ENCODE measurements around the gene SIRPG.
"Not testable (repeated sequence)": the region's sequence is repeated elsewhere in the genome, so short reads cannot be mapped to it uniquely, and the experiment has no call there.

Gene SIRPG

DNA sequence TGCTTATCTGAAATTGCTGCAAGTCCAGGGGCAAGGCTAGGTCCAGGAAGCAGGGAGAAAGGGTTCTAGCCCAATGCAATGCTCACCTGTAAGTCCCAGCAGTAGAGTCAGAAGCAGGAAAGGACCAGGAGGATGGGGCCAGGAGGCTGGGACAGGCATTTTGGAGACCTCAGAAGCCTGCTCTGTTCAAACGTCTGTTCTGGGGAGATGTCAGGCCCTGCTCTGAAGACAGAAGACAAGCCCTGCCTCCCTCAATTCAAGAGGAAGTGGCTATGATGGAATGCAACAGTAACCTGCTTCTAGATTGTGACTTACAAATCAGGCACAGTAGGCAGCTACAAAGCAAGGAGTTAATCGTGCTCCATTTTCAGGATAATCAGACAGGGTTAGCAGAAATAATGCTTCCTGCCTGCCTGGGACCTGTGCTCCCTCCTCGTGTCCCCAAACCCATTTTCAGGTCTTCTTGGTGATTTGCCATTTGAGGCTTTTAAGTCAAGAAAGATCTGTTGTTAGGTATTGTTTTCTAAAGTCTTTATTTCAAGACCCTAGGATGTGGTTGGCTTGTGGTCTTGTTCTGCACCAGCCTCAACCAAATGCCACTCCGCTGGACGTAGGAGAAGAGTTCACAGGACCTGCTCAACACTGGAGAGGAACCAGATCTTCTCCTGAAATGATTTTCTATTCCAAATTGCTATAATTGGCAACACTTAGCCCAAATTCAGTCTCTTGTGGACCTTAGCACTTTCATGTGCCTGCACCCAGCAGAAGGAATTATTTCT, at the start of gene SIRPG:
Gene SIRPG (minus strand): TSS at position 224 of the 779 bp plus-strand sequence. CDS start 65 bp downstream, at position 159.
- no peak for DNase-seq (ENCODE audit: low read depth)

GRCh38 chr20:1706887-1707286, 49.3 kb upstream of the SIRPG start:
- not testable (repeated sequence) for DNase-seq (ENCODE audit: low read depth)

- no peak for DNase-seq (ENCODE audit: low read depth)
Measured at GRCh38 chr20:1706079-1706478, 48.5 kb upstream of the SIRPG start.

DNA sequence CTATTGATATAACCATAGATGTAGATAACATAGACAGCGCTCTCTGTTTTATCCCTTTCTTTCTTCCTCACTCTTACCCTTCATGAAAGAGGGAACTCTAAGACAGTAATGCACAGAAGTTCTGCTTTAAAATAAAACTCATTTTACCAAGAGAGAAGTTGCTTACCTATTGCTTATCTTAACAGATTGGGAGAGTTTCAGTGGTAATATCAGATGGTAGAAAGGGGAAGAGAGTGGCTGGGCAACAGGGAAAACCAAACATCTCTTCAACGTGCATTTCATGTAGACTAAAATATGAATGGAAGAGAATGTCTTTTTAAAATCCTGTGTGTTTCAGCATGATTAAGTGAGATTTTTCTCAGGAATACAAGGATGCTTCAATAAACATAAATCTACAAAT, 45.3 kb upstream of the SIRPG start:
- no peak for DNase-seq (ENCODE audit: low read depth)

DNA sequence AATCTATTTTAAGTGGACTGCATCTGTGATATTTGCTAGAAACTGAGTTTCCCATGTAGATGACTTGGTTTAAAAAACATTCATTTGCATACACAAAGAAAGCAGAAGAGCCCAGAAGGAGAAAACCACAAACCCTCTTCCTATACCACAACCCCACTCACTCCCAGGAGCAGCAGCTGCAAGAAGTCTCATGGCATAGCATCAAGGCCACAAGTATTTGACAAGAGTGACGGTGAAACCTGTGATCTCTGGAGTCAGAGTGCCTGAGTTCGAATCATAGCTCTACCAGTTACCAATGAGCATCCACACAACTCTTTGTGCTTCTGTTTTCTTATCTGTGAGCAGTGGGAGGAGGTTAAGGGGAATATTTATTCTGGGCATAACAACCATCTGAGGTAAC, 44.7 kb upstream of the SIRPG start:
- peak; percentile 9 for DNase-seq (ENCODE audit: low read depth)

DNA sequence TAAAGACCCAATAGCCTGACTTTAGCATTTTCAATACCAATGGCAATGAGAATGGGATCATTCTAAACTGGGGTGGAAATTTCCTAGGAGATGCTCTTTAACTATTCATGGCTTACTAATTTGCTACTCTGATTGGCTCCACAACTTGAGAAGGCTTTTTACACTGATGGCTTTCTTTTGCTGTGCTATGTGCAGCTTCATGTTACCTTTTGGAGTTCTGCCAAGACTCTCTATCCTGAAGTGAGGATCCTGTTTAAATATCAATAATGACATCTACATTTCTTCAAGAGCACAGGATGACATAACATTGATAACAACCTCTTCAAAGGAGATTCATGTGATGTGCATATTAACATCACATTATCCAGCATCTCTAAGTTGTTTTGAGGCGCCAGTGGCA, 43.4 kb upstream of the SIRPG start:
- DNase-seq (ENCODE audit: low read depth) = no peak

DNA sequence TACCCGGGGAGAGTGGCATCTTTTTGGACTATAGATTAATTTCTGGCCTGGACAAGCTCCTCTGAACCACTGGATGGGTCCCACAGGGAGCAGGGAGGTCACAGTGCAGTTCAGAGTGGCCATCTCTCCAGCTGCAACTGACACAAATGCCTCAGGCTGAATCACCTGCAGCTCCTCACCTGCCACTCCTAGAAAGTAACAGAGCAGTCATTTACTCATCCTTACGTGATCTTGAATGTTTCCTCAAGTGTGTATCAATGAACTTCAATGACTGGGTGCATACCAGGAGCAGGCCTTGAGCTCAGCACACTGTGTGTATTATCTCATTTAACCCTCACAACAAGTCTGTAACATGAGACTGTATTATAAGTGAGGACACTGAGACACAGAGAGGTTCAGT, 40.0 kb upstream of the SIRPG start:
- DNase-seq (ENCODE audit: low read depth) = no peak

GRCh38 chr20:1696521-1697209, 39.1 kb upstream of the SIRPG start:
- no peak for DNase-seq (ENCODE audit: low read depth)

DNA sequence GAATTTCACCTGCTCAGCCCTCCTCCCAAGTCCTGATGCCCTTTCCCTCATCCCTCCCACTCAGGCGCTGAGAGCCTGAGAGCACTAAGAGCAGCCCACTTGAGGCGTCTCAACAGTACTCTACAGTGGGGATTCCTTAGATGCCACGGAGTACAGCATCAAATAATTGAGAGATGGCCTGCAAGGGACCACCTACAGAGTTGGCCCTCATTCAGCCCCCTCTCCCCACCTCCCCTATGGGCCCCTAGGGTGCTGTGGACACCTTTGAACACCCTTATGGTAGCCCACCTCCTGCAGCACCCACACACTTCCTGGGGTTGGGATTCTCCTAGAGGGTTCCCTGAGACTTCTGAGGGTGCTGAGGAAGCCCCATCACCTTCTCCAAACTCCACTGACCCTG, 37.1 kb upstream of the SIRPG start:
- DNase-seq (ENCODE audit: low read depth) = no peak

DNA sequence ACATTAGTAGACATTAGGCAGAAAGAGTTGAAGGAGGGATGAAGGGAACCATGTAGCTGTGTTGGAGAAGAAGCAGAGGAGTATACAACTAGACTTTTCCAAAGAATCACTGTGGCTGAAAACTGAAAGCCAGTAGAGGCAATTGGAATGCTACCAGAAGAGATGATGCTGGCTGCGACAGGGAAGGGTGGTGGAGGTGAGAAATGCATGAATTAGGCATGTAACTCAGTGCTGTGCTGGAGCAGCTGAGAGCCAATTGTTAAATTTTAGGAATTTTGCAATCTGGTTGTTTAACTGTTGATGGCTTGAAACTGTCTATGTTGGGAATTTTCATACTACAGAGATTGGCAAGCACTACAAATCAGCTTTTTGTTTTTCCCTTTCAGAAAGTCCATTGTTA, 35.8 kb upstream of the SIRPG start:
- DNase-seq (ENCODE audit: low read depth) = no peak

- DNase-seq (ENCODE audit: low read depth) = no peak
Measured at GRCh38 chr20:1689721-1690120, 32.1 kb upstream of the SIRPG start.

DNA sequence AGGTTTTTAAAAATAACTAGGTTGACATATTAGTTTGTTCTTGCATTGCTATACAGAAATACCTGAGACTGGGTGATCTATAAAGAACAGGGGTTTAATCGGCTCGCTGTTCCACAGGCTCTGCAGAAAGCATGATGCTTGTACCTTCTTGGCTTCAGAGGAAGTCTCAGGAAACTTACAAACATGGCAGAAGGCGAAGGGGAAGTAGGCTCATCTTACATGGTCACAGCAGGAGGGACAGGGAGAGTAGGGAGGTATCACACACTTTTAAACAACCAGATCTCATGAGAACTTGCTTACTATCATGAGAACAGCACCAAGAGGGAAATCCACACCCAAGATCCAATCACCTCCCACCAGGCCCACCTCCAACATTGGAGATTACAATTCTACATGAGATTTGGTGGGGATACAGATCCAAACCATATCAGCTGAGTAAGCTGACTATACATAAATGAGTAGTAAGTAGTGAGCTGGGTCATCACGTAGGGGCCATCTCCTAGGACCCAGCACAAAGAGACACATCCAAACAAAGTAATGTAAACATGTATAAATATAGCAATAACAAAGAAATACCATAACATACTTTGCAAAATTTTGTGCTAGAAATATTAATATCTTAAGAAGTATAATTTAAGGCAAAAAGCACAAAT, 31.4 kb upstream of the SIRPG start:
- no peak for DNase-seq (ENCODE audit: low read depth)

- no peak for DNase-seq (ENCODE audit: low read depth)
Measured at GRCh38 chr20:1687053-1687452, 29.5 kb upstream of the SIRPG start.

DNA sequence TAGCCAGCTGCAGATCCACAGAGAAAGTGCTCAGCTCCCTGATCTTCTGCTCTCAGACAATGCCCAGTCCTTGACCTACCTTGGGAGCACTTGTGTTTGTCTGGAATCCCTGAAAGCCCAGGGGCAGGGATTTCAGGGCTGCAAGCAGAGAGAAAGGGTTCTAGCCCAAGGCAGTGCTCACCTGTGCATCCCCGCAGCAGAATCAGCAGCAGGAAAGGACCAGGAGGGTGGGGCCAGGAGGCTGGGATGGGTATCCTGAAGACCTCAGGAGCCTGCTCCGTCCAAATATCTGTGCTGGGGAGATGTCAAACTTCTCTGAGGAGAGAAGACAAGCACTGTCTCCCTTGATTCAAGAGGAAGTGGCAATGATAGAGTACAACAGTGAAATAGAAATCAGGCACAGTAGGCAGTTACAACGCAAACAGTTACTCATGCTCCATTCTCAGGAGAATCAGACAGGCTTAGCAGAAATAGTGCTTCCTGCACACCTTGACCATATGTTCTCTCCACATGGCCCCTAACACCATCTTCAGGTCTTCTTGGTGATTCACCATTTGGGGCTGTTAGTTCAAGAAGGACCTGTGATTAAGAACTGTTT, 28.7 kb upstream of the SIRPG start:
- DNase-seq (ENCODE audit: low read depth) = no peak

GRCh38 chr20:1685304-1686052, 27.9 kb upstream of the SIRPG start:
- no peak for DNase-seq (ENCODE audit: low read depth)

- DNase-seq (ENCODE audit: low read depth) = no peak
Measured at GRCh38 chr20:1684872-1685271, 27.3 kb upstream of the SIRPG start.

DNA sequence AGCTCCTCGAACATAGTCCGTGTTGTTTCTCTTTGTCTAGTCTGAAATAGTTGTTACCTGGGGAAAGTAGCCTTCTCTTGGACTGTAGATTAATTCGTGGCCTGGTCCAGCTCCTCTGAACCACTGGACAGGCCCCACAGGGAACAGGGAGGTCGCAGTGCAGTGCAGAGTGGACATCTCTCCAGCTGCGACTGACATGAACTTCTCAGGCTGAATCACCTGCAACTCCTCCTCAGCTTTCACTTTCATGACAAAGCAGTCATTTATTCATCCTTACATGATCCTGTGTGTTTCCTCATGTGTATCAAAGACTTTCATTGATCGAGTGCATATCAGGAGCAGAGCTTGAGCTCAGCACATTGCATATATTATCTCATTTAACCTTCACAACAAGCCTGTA, 19.1 kb upstream of the SIRPG start:
- DNase-seq (ENCODE audit: low read depth) = no peak

DNA sequence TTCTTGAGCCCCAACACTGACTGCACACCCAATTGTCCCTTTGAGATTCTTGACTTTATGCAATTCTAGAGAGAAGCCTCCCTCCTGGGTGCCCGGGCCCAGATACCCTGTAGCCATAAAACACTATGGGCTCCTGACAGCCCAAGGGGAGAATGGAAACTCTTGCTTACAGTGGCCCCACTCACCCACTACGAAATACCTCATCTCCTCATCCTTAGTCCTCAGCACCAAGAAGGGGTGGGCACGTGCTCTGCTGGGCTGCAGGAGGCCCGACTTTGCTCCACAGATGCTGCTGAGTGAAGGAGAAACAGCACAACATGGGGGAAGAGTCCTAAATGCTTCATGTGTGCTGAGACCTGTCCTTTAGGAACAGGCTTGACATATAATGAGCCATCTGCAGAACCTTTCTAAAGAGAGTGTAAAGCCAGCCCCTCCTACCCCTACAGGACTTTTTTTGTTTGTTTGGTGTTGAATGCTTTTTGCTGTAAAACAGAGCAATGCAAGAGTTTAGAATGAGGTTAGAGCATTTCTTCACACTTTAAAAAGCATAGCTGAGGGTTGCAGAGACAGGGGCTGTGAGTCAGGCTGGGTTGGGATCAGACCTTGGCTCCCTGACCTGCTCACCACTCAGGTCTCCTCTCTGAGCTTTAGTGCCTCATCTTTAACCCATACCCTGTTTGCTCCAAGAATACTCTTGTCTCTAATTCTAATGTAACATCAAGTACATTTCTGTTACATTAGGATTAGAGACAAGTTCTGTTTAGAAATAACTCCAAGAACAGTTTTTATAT, 17.6 kb upstream of the SIRPG start:
- DNase-seq (ENCODE audit: low read depth) = no peak

- DNase-seq (ENCODE audit: low read depth) = no peak
Measured at GRCh38 chr20:1674361-1674760, 16.8 kb upstream of the SIRPG start.

GRCh38 chr20:1673424-1673823, 15.8 kb upstream of the SIRPG start:
- no peak for DNase-seq (ENCODE audit: low read depth)

DNA sequence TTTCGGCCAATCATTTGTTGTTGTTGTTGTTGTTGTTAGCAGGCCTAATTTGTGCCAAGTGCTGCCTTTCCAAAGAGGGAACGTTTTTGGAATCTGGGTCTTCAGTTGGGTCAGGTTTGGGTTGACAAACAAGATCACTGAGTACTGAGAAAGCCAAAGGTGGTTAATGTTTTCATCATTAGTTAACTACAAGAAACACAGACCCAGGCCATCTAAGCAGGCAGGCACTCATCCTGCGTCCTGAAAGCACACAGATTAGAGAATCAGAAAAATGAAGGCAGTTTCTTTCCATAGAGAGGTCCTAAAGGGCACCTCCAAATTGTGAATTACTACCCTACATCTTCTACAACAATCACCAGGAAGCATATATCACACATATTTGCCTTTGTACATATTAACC, 15.1 kb upstream of the SIRPG start:
- no peak for DNase-seq (ENCODE audit: low read depth)
